ENCODE data around the gene CREB3L2. TPM values are rescaled to one million over a fixed set of nuclear protein-coding genes. Genes with fewer than 3 reads are reported as not detected.
A peak's percentile ranks its signal among the peaks of the same experiment; 100 is the strongest.

Gene CREB3L2
- total and polyA plus RNA-seq, 2 of the 4 experiments (the other 2 are of a cell fraction) = 42.3 to 57.9 TPM

DNA sequence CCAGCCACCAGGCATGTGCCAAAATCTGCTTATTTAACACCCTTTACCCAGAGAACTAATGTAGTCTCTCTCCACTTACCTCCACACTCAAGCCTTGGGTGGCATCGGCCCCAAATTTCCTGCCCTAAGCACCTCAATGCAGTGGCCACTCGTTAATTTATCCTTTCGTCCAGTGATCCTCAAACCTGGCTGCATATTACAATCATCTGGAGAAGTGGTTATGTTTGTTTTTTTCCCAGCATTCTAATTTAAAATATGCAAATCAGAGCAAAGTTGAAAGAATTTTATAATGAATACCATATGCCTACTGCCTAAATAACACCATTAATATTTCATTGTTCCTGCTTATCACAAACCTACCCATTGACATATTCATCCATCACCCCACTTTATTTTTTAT is 25.7 kb downstream of the CREB3L2 start:
- peak overlapping the region; percentile 16; the same call in 1 of the 2 replicates for H3K27ac ChIP-seq (ENCODE audit: insufficient read depth, low read length)
- H3K4me1 ChIP-seq (ENCODE audit: control insufficient read depth, insufficient read depth, low read length) = peaks cover 40% of the 10 kb centered on the region
- H3K9me1 ChIP-seq (ENCODE audit: insufficient read depth, low read length) = peaks cover 25% of the 10 kb centered on the region
- H3K18ac ChIP-seq (ENCODE audit: low read depth, low read length) = peak overlapping the region; percentile 24; the same call in 1 of the 2 replicates
- H3K79me1 ChIP-seq (ENCODE audit: low read depth in 1 of 2, low read length in 2 of 2) = peaks cover 14 to 77% of the 10 kb centered on the region in 2 experiments
- CTCF ChIA-PET = no interaction called here
- no peak for DNase-seq
- H3K9ac ChIP-seq (ENCODE audit: low read depth, low read length) = no peak overlapping the region
- no peak overlapping the region for H3K4me3 ChIP-seq (ENCODE audit: insufficient read depth, low read depth, low read length)
- H3K4ac ChIP-seq (ENCODE audit: low read depth, low read length) = peak overlapping the region; percentile 19; the same call in 1 of the 2 replicates
- POLR2A ChIA-PET (ENCODE audit: unreplicated experiment) = no interaction called here
- no peaks in the 10 kb centered on the region for H3K27me3 ChIP-seq (ENCODE audit: control insufficient read depth, insufficient read depth, low read length)
- in situ Hi-C loops (cut with MboI; ENCODE audit: low sequenced_read_pairs) (loop anchor here (25.0 kb wide), 1 partner anchor 839 kb away; no protein-coding TSS in a partner anchor), intact Hi-C loops (cut with micrococcal nuclease) (no loop called here), dilution Hi-C loops (cut with HindIII; ENCODE audit: low sequenced_read_pairs, unreplicated experiment) (no loop called here)
- H3K23ac ChIP-seq (ENCODE audit: low read depth, low read length) = no peak overlapping the region; the same call in 1 of the 2 replicates
- peaks cover 7% of the 10 kb centered on the region; the same call in 1 of the 2 replicates for H4K20me1 ChIP-seq (ENCODE audit: insufficient read depth, low read length)
- H2AK5ac ChIP-seq (ENCODE audit: low read depth, low read length) = 0 out of 2 replicates have a peak overlapping the region, but pooled peaks have one; percentile 68
- peak overlapping the region; percentile 54 to 59 for H4K8ac ChIP-seq (ENCODE audit: low read depth in 2 of 2, low read length in 2 of 2)
- H2AK9ac ChIP-seq (replicated peaks; ENCODE audit: low read depth, low read length, poor library complexity) = no peak overlapping the region
- H2BK20ac ChIP-seq (ENCODE audit: low read depth, low read length) = peak overlapping the region; percentile 61; the same call in 1 of the 2 replicates
- H3K9me3 ChIP-seq (ENCODE audit: control insufficient read depth, insufficient read depth, low read length) = no peaks in the 10 kb centered on the region
- peaks cover 5% of the 10 kb centered on the region for H3K36me3 ChIP-seq (ENCODE audit: control insufficient read depth, insufficient read depth, low read length)
- H2BK15ac ChIP-seq (ENCODE audit: low read depth, low read length) = peak overlapping the region; percentile 43; the same call in 2 of the 3 replicates
- no peak overlapping the region; the same call in 1 of the 2 replicates for H3K14ac ChIP-seq (replicated peaks; ENCODE audit: low read depth, low read length)
- TF ChIP-seq RFX5 (IDR thresholded peaks at IDR 0.05; ENCODE audit: low read depth, low read length) (no peak), USF2 (IDR thresholded peaks at IDR 0.05; ENCODE audit: low read depth, low read length) (no peak), RCOR1 (IDR thresholded peaks at IDR 0.05; ENCODE audit: insufficient replicate concordance, low read length) (no peak), NFE2L2 (IDR thresholded peaks at IDR 0.05; ENCODE audit: low read depth, low read length) (no peak), RAD21 (IDR thresholded peaks at IDR 0.05; ENCODE audit: low read length) (no peak), MAZ (IDR thresholded peaks at IDR 0.05; ENCODE audit: borderline replicate concordance, low read depth, low read length) (no peak), CTCF (conservative IDR thresholded peaks at IDR 0.05; ENCODE audit: low read depth, low read length) (no peak)
- BruUV-seq (replicated peaks) = no TSS peak
- no peak overlapping the region for H3K56ac ChIP-seq (ENCODE audit: extremely low read depth, insufficient read depth, low read length)
- no peak for ATAC-seq (ENCODE audit: low read depth)
- peak overlapping the region; percentile 43; the same call in 1 of the 2 replicates for H2BK120ac ChIP-seq (ENCODE audit: low read depth, low read length)
- WGBS, 2 experiments (ENCODE audit: extremely low coverage in 2 of 2, insufficient read length in 1 of 2) = no CpG with 5 or more reads among the region's 3 CpGs
- peak overlapping the region; percentile 0; the same call in 1 of the 2 replicates for H3K4me2 ChIP-seq (ENCODE audit: low read depth, low read length)
- H2AFZ ChIP-seq (replicated peaks; ENCODE audit: low read length, poor library complexity) = no peak overlapping the region
- peak overlapping the region; percentile 10; the same call in 1 of the 2 replicates for H4K91ac ChIP-seq (ENCODE audit: insufficient read depth, low read depth, low read length)
- H2BK5ac ChIP-seq (ENCODE audit: low read depth, low read length, poor library complexity, severe bottlenecking) = peak overlapping the region; percentile 93
- H4K5ac ChIP-seq (ENCODE audit: low read depth, low read length) = peak overlapping the region; percentile 13; the same call in 1 of the 2 replicates
